Activated naive CD4-positive, alpha-beta T cell treated with anti-CD3 and anti-CD28 coated beads, Interleukin-2, amount 10 ng/mL, durations not matched to agents 7 days and 5 days (primary cell): Measurements from ENCODE around the gene CEP55.

Experiments
- CTCF ChIA-PET: fragments of 350-600 bp; sonication (Branson Sonifier 250); formaldehyde crosslinking; loops from one replicate; lab custom pipeline; 2021; ENCODE audit warnings: antibody characterized with exemption; lab: Charles Lee
- DNase-seq: peaks from one replicate; pipeline ENCODE4 v3.0.0-alpha.2; 2020
- H3K27ac Mint-ChIP-seq: one replicate; pipeline ENCODE4 v1.8.0; 2021; ENCODE audit warnings: mild to moderate bottlenecking, moderate library complexity, mixed read lengths
- H3K27me3 Mint-ChIP-seq: one replicate; pipeline ENCODE4 v1.8.0; 2021; ENCODE audit warnings: mild to moderate bottlenecking, mixed read lengths
- H3K36me3 Mint-ChIP-seq: one replicate; pipeline ENCODE4 v1.8.0; 2021; ENCODE audit warnings: mixed read lengths
- H3K4me1 Mint-ChIP-seq: one replicate; pipeline ENCODE4 v1.8.0; 2021; ENCODE audit warnings: mixed read lengths
- H3K4me3 Mint-ChIP-seq: one replicate; pipeline ENCODE4 v1.8.0; 2021; ENCODE audit warnings: mild to moderate bottlenecking, moderate library complexity, mixed read lengths
- H3K9me3 Mint-ChIP-seq: one replicate; pipeline ENCODE4 v1.8.0; 2021; ENCODE audit warnings: mixed read lengths

CEP55 gene

DNA sequence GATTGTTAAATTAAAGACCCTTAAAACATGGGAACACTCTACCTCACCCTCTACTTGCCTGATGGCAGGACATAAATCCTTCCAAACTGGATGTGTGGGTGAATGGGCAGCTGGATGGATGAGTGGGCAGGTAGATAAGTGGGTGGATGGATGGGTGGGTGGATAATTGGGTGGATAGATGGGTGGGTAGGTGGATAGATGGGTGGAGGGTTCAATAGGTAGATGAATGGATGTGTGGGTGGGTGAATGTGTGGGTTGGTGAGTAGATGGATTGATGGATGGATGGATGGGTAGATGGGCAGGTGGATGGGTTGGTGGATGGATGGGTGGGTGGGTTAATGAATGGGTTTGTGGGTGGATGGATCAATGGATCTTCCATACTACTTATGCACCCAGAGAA, 51.1 kb downstream of the CEP55 start:
- Mint-ChIP-seq H3K27me3 (peaks cover 8% of the 10 kb centered on the region), H3K36me3 (no peaks in the 10 kb centered on the region), H3K4me3 (no peak overlapping the region), H3K4me1 (peaks cover under 1% of the 10 kb centered on the region), H3K27ac (no peak overlapping the region), H3K9me3 (no peaks in the 10 kb centered on the region)
- no peak for DNase-seq
- CTCF ChIA-PET = no interaction called here

DNA sequence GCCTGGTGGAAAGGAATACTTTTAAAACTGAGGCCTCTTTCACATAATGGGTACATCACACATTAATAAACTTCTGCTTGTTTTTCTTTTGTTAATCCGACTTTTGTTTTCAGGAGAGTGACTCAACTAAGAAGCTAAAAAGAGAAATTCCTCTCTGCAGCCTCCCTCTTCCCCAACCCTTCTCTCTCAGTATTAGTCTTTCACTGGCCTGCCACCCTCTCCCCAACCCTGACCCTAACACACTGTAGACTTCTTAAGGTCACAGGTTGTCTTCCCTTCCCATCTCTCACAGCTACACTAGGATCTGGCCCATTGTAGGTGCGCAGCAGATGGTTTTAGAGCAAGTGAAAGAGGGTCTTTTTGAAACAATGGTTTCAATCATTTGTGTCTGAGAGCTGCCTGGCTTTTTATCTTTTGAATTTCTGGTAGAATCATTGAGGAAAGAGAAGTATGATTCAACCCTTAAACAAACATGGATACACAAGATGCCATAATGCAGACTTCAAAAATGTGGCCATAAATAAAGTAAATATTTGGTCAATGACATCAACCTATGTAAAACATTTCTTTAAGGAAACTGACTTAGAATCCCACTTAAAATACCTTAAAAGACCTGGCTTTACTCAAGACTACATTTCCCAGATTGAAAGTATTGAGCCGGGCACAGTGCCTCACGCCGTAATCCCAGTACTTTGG, 52.1 kb downstream of the CEP55 start:
- Mint-ChIP-seq H3K4me1 (no peaks in the 10 kb centered on the region), H3K36me3 (no peaks in the 10 kb centered on the region), H3K4me3 (no peak overlapping the region), H3K27ac (no peak overlapping the region), H3K27me3 (no peaks in the 10 kb centered on the region), H3K9me3 (no peaks in the 10 kb centered on the region)
- DNase-seq = no peak
- CTCF ChIA-PET = no interaction called here

GRCh38 chr10:93550606-93551005, 54.2 kb downstream of the CEP55 start:
- Mint-ChIP-seq H3K4me3 (no peak overlapping the region), H3K9me3 (no peaks in the 10 kb centered on the region), H3K4me1 (no peaks in the 10 kb centered on the region), H3K36me3 (no peaks in the 10 kb centered on the region), H3K27me3 (peaks cover 3% of the 10 kb centered on the region), H3K27ac (no peak overlapping the region)
- CTCF ChIA-PET = interaction anchor here (0.7 kb wide), 1 partner anchor 21 kb away, joined by 4 read pairs; no protein-coding TSS in a partner anchor
- no peak for DNase-seq

DNA sequence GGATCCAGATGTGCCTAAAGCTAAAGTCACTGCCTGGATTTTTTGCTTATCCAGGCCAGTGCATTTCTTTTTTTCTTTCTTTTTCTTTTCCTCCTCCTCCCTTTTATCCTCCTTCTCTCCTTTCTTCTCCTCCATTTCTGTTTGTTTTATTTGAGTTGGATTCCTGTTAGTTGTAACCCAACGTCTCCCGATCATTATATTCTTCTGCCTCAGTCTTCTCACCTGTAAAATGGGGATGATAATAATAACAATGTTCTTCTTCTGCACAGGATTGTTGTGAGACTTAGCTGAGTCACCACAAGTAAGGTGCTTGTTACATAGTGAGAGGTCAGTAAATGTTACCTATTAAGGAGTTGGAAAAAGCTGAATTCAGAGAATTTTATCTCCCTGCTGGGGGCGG, 56.4 kb downstream of the CEP55 start:
- no peak overlapping the region for H3K27ac Mint-ChIP-seq
- H3K9me3 Mint-ChIP-seq = no peaks in the 10 kb centered on the region
- peaks cover 7% of the 10 kb centered on the region for H3K27me3 Mint-ChIP-seq
- H3K36me3 Mint-ChIP-seq = no peaks in the 10 kb centered on the region
- CTCF ChIA-PET = interaction anchor here (2.5 kb wide), 1 partner anchor 11 kb away, joined by 9 read pairs; no protein-coding TSS in a partner anchor
- no peak for DNase-seq
- no peaks in the 10 kb centered on the region for H3K4me1 Mint-ChIP-seq
- H3K4me3 Mint-ChIP-seq = no peak overlapping the region

DNA sequence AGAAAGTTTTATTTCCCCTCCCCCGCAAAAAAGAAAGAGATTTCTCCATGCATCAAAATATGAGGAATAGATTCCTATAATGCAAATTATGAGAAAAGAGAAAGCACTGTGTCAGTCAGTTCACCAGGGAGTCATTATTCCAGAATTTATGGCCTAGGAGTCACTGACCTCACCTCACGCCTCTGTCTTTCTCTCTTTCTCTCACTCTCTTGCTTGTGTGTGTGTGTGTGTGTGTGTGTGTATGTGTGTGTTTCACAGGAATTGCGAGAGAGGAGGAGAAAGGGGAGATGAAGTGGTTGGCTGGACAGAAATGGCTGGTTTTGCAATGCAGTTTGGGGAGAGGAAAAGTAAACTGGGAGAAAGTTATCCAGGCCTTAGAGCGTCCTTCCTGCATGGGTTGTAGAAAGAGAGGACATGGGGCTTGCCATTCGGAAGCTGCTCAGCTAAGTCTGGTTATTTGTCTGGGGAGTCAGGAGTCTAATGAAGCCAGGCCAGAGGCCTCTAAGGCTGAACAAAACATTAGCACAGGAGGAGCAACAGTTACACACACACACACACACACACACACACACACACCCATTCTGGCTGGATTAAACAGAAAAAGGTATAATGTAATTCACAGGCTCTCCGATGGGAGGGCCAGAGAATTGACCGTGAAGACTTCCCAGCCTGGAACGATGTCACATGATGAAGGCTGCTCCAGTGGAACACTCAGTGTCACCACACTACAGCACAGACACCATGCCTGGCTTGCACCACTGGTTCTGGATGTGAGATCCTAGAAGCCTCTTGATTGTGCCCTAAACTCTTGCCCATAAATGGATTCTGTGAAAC, 57.3 kb downstream of the CEP55 start:
- Mint-ChIP-seq H3K9me3 (no peaks in the 10 kb centered on the region), H3K4me1 (no peaks in the 10 kb centered on the region), H3K4me3 (no peak overlapping the region), H3K27me3 (peaks cover 7% of the 10 kb centered on the region), H3K36me3 (no peaks in the 10 kb centered on the region), H3K27ac (no peak overlapping the region)
- DNase-seq = no peak
- CTCF ChIA-PET = interaction anchor here (0.6 to 2.5 kb wide), 8 partner anchors 10 to 369 kb away, joined by 3 to 22 read pairs (median 8); partner anchors contain the start of gene FFAR4

GRCh38 chr10:93554316-93554663, 57.9 kb downstream of the CEP55 start:
- H3K27ac Mint-ChIP-seq = no peak overlapping the region
- no peak overlapping the region for H3K4me3 Mint-ChIP-seq
- CTCF ChIA-PET = interaction anchor here (0.6 to 2.5 kb wide), 9 partner anchors 9 to 890 kb away, joined by 3 to 22 read pairs (median 7); partner anchors contain the start of gene FFAR4
- H3K36me3 Mint-ChIP-seq = no peaks in the 10 kb centered on the region
- no peak for DNase-seq
- no peaks in the 10 kb centered on the region for H3K9me3 Mint-ChIP-seq
- H3K27me3 Mint-ChIP-seq = peaks cover 7% of the 10 kb centered on the region
- H3K4me1 Mint-ChIP-seq = no peaks in the 10 kb centered on the region

GRCh38 chr10:93554760-93555432, 58.5 kb downstream of the CEP55 start:
- Mint-ChIP-seq H3K27ac (no peak overlapping the region), H3K4me3 (no peak overlapping the region), H3K27me3 (peaks cover 11% of the 10 kb centered on the region), H3K9me3 (no peaks in the 10 kb centered on the region), H3K4me1 (no peaks in the 10 kb centered on the region), H3K36me3 (no peaks in the 10 kb centered on the region)
- CTCF ChIA-PET = interaction anchor here (0.5 to 2.5 kb wide), 11 partner anchors 8 to 890 kb away, joined by 3 to 22 read pairs (median 5); partner anchors contain the start of gene FFAR4
- DNase-seq = peak; percentile 58

DNA sequence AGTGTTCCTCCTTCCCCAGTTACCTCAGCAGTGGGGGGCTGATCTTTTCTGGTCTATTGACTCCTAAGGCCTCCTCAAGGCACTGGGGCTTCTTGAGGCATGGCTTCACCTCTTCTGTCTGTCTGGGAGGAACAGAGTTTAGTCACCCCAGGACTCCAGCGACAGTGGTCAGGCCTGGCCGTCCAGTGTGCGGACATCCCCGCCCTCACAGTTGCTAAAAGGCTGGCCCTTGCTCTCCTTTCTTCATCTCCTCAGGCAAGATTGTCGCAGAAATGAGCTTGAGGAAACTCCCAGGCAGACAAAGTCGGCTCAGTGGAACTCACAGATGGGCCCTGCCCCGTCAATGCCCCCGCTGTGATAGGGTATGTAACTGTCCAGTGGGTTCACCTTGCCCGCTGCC, 63.1 kb downstream of the CEP55 start:
- Mint-ChIP-seq H3K4me1 (no peaks in the 10 kb centered on the region), H3K36me3 (no peaks in the 10 kb centered on the region), H3K9me3 (no peaks in the 10 kb centered on the region), H3K4me3 (no peak overlapping the region), H3K27ac (no peak overlapping the region), H3K27me3 (peaks cover 15% of the 10 kb centered on the region)
- CTCF ChIA-PET = no interaction called here
- no peak for DNase-seq

DNA sequence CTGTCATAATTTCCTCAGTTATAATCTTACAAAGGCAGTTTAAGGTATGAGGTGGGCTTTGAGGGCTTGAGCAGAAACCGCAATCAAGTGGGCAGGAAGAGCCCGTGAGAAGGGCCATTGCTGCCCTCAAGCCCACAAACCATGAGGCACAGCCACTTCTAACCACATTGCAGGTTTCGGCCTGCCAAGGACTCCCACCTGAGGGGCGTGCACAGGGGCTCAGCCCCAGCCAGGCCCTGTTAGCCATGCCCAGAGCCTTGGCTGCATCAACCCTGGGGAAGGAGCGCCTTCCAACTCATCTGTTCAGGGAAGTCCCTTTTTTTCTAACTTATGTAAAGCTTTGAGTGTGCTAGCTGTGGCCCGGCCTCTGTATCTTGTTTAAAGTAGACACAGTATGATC, 64.1 kb downstream of the CEP55 start:
- Mint-ChIP-seq H3K4me1 (no peaks in the 10 kb centered on the region), H3K36me3 (no peaks in the 10 kb centered on the region), H3K27ac (no peak overlapping the region), H3K9me3 (no peaks in the 10 kb centered on the region), H3K4me3 (no peak overlapping the region), H3K27me3 (peaks cover 20% of the 10 kb centered on the region)
- CTCF ChIA-PET = no interaction called here
- DNase-seq = no peak

DNA sequence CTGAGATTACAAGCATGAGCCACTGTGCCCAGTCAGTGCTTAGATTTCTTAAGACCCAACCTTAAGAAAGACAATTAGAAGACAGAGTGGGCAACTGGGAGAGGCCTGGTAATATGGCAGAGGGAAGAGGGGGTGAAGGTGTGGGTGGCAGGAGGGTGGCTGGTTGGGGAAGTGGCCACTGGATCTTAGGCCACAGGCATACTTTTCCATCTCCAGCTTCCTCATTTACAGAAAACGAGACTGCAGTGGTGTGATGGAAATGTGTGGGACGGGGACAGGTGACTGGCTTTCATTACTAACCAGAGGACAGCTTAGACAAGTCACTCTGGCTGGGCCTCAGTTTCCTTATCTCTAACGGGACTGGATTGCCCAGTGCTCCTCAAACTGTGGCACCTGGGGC, 69.0 kb downstream of the CEP55 start:
- CTCF ChIA-PET = interaction anchor here (2.0 kb wide), 1 partner anchor 11 kb away, joined by 5 read pairs; no protein-coding TSS in a partner anchor
- H3K36me3 Mint-ChIP-seq = no peaks in the 10 kb centered on the region
- no peak overlapping the region for H3K4me3 Mint-ChIP-seq
- H3K4me1 Mint-ChIP-seq = no peaks in the 10 kb centered on the region
- no peak overlapping the region for H3K27ac Mint-ChIP-seq
- H3K27me3 Mint-ChIP-seq = peaks cover 57% of the 10 kb centered on the region
- H3K9me3 Mint-ChIP-seq = no peaks in the 10 kb centered on the region
- no peak for DNase-seq

GRCh38 chr10:93566435-93567276, 70.2 kb downstream of the CEP55 start, which contains the start of gene FFAR4:
FFAR4 (plus strand) TSS chr10:93566665; CDS start chr10:93566721, 56 bp downstream.
- Mint-ChIP-seq H3K9me3 (no peaks in the 10 kb centered on the region), H3K4me1 (no peaks in the 10 kb centered on the region), H3K27me3 (peaks cover 62% of the 10 kb centered on the region), H3K27ac (no peak within 1 kb of the TSS), H3K36me3 (no peaks in the 10 kb centered on the region), H3K4me3 (no peak within 1 kb of the TSS)
- no peak for DNase-seq
- CTCF ChIA-PET = interaction anchor here (2.0 kb wide), 1 partner anchor 12 kb away, joined by 5 read pairs; no protein-coding TSS in a partner anchor

- Mint-ChIP-seq H3K27me3 (peaks cover 70% of the 10 kb centered on the region), H3K4me1 (no peaks in the 10 kb centered on the region), H3K9me3 (no peaks in the 10 kb centered on the region), H3K27ac (no peak overlapping the region), H3K4me3 (no peak overlapping the region), H3K36me3 (no peaks in the 10 kb centered on the region)
- no peak for DNase-seq
- CTCF ChIA-PET = interaction anchor here (0.5 kb wide), 1 partner anchor 56 kb away, joined by 3 read pairs; no protein-coding TSS in a partner anchor
Observed at GRCh38 chr10:93567277-93568104, 71.1 kb downstream of the CEP55 start.

DNA sequence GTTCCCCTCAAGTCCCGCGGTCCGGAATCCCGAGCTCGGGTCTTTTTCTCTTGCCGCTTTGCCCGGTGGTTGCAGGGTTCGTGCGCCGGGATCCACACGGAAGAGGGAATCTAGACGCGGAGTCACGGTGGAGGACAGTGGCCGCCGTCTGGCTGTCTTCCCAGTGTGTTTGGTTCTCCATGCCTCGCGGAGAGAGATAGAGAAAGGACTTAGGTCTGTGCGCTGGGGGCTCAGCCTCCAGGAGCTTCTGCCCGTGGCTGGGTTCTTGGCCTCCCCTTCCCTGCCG, 71.6 kb downstream of the CEP55 start:
- no peak overlapping the region for H3K4me3 Mint-ChIP-seq
- H3K4me1 Mint-ChIP-seq = peaks cover 1% of the 10 kb centered on the region
- H3K27me3 Mint-ChIP-seq = peaks cover 76% of the 10 kb centered on the region
- H3K27ac Mint-ChIP-seq = no peak overlapping the region
- no peaks in the 10 kb centered on the region for H3K9me3 Mint-ChIP-seq
- CTCF ChIA-PET = interaction anchor here (0.5 kb wide), 1 partner anchor 57 kb away, joined by 3 read pairs; no protein-coding TSS in a partner anchor
- no peaks in the 10 kb centered on the region for H3K36me3 Mint-ChIP-seq
- DNase-seq = no peak
